Transverse colon (tissue), 4 donors: ENCODE data around the gene OVOL1. TPM values are rescaled to one million over a fixed set of nuclear protein-coding genes. Genes with fewer than 3 reads are reported as not detected.

Experiments used
- DNase-seq: peaks from one replicate; pipeline ENCODE4 v3.0.0-alpha.2; 2019
- H3K27ac ChIP-seq, 4 donors: fragments of 200-600 bp; sonication (generic); 2 replicates each; pipeline ENCODE4 v1.5.1; 2016 to 2018; ENCODE audit warnings: inconsistent platforms in 4 of 4
- H3K27me3 ChIP-seq: fragments of 200-600 bp; sonication (generic); 2 replicates; pipeline ENCODE4 v1.5.1; 2017; ENCODE audit warnings: inconsistent platforms
- H3K36me3 ChIP-seq, 4 donors: fragments of 200-600 bp; sonication (generic); 2 replicates each; pipeline ENCODE4 v1.5.1; 2017 to 2019; ENCODE audit warnings: inconsistent platforms in 4 of 4
- H3K4me1 ChIP-seq, 4 donors: fragments of 200-600 bp; sonication (generic); 2 replicates each; pipeline ENCODE4 v1.5.1; 2017 to 2020; ENCODE audit warnings: inconsistent platforms in 4 of 4
- H3K4me3 ChIP-seq, 4 donors: fragments of 200-600 bp; sonication (generic); 1 replicate in 1 of 4; 2 replicates in 3 of 4; pipeline versions ENCODE4 v1.5.1 to v1.6.1; 2017 to 2019; ENCODE audit warnings: inconsistent platforms in 4 of 4
- H3K9me3 ChIP-seq, 2 donors: fragments of 200-600 bp; sonication (generic); 2 replicates each; pipeline ENCODE4 v1.5.1; 2017 to 2019; ENCODE audit warnings: inconsistent platforms in 2 of 2
- CTCF ChIP-seq, 5 experiments: fragments of 200-600 bp in 3 of 5; fragments of 450-650 bp in 2 of 5; sonication (generic) in 3 of 5; IDR thresholded peaks; 1 replicate in 2 of 5; 2 replicates in 3 of 5; pipeline ENCODE4 v1.5.1; 2016 to 2017; ENCODE audit warnings: antibody characterized with exemption in 5 of 5, inconsistent platforms in 3 of 5, mild to moderate bottlenecking in 2 of 5, moderate library complexity in 1 of 5
- EP300 ChIP-seq: sonication (generic); formaldehyde crosslinking; IDR thresholded peaks from one replicate; pipeline ENCODE4 v1.6.1; 2017; ENCODE audit warnings: antibody characterized with exemption, low read depth
- POLR2A ChIP-seq: fragments of 450-650 bp; IDR thresholded peaks from one replicate; pipeline ENCODE4 v1.6.1; 2016; ENCODE audit warnings: antibody characterized with exemption, mild to moderate bottlenecking, moderate library complexity
- POLR2AphosphoS5 ChIP-seq, 3 donors: sonication (generic); formaldehyde crosslinking; IDR thresholded peaks; one replicate each; pipeline ENCODE4 v1.6.1; 2016; ENCODE audit warnings: antibody characterized with exemption in 3 of 3
- WGBS, 2 donors: methylation state at CpG; one replicate each; pipeline ENCODE4 v1.1.5; 2018; ENCODE audit warnings: low coverage in 1 of 2; 5-methylcytosine and 5-hydroxymethylcytosine counted together
- in situ Hi-C, 4 donors: fragments of 200-750 bp; cut with MboI; loops; one replicate each; pipeline versions ENCODE4 v1.15.0 to v1.15.1; 2017; ENCODE audit warnings: low sequenced_read_pairs in 3 of 4, low pct_ligation_motif_present in 1 of 4, low pct_unique_long_range_greater_than_20kb in 1 of 4
- intact Hi-C: fragments of 100-400 bp; cut with DNase I; formaldehyde crosslinking; loops from one replicate; pipeline ENCODE4 v1.15.1; 2023; ENCODE audit warnings: low total_unique reads
- total RNA-seq, 4 donors: library from RNA; depleted of rRNA; stranded (reverse); fragments of >200 nt; gene quantifications; one replicate each; pipeline ENCODE4 v1.1.0, GENCODE V29; 2016

Gene OVOL1
- total RNA-seq, 4 donors from 2014 or later: 19.9 to 44.8 (median 33.8) TPM

- no peak overlapping the region for H3K4me3 ChIP-seq
- in situ Hi-C loops: loop anchor here in 3 of 4 donors (25.0 kb wide), 1 partner anchor 103 kb away; the partner anchor contains the start of genes KAT5 (in 3 of the 3) and RNASEH2C (in 3 of the 3)
- no peak for DNase-seq
- WGBS, 2 donors: 90 to 96% methylated on average over 12 to 16 of the region's 16 CpGs
- H3K27ac ChIP-seq: no peak overlapping the region
- H3K36me3 ChIP-seq: no peaks in the 10 kb centered on the region
- TF ChIP-seq CTCF (IDR thresholded peaks at IDR 0.05) (no peak), EP300 (no peak)
- intact Hi-C loops: loop anchor here (5.0 kb wide), 2 partner anchors 33 to 103 kb away; partner anchors contain the start of genes AP5B1 and KAT5
- H3K4me1 ChIP-seq: peaks cover 0 to 22% (median 6%) of the 10 kb centered on the region in 4 donors
- H3K9me3 ChIP-seq: no peaks in the 10 kb centered on the region
- H3K27me3 ChIP-seq: no peaks in the 10 kb centered on the region
Observed at GRCh38 chr11:65814986-65815565, 28.2 kb downstream of the OVOL1 start.

GRCh38 chr11:65816696-65817095, 29.8 kb downstream of the OVOL1 start:
- no peak overlapping the region for H3K4me3 ChIP-seq
- WGBS, 2 donors: 94% methylated on average over 3 of the region's 3 CpGs; no CpG with 5 or more reads in 1 of the 2 donors

GRCh38 chr11:65817312-65817834, 30.5 kb downstream of the OVOL1 start:
- H3K27ac ChIP-seq: peak overlapping the region; percentile 82 to 86 (median 85)
- DNase-seq: no peak
- H3K27me3 ChIP-seq: no peaks in the 10 kb centered on the region
- intact Hi-C loops: loop anchor here (5.0 kb wide), 2 partner anchors 35 to 105 kb away; partner anchors contain the start of genes AP5B1 and KAT5
- peaks cover 0 to 45% (median 16%) of the 10 kb centered on the region in 4 donors for H3K4me1 ChIP-seq
- no peaks in the 10 kb centered on the region for H3K36me3 ChIP-seq
- in situ Hi-C loops: loop anchor here in 3 of 4 donors (25.0 kb wide), 1 partner anchor 105 kb away; the partner anchor contains the start of genes KAT5 (in 3 of the 3) and RNASEH2C (in 3 of the 3)
- no peaks in the 10 kb centered on the region for H3K9me3 ChIP-seq
- WGBS, 2 donors: 49 to 56% methylated on average over 5 of the region's 5 CpGs
- peak overlapping the region; percentile 4 to 65 (median 52) for H3K4me3 ChIP-seq
- TF ChIP-seq EP300: no peak
- no peak for TF ChIP-seq CTCF (IDR thresholded peaks at IDR 0.05)
- no peak for TF ChIP-seq POLR2A
- no peak for TF ChIP-seq POLR2AphosphoS5 (IDR thresholded peaks at IDR 0.05)

More at GRCh38 chr11:65816696-65817095, 29.8 kb downstream of the OVOL1 start:
- H3K27ac ChIP-seq: no peak overlapping the region
- no peaks in the 10 kb centered on the region for H3K27me3 ChIP-seq
- TF ChIP-seq POLR2A (no peak), CTCF (IDR thresholded peaks at IDR 0.05) (no peak), EP300 (no peak), POLR2AphosphoS5 (IDR thresholded peaks at IDR 0.05) (no peak)
- H3K4me1 ChIP-seq: peaks cover 0 to 38% (median 13%) of the 10 kb centered on the region in 4 donors
- no peaks in the 10 kb centered on the region for H3K36me3 ChIP-seq
- in situ Hi-C loops (loop anchor here in 3 of 4 donors (25.0 kb wide), 1 partner anchor 104 kb away; the partner anchor contains the start of genes KAT5 (in 3 of the 3) and RNASEH2C (in 3 of the 3)), intact Hi-C loops (loop anchor here (5.0 kb wide), 2 partner anchors 34 to 104 kb away; partner anchors contain the start of genes AP5B1 and KAT5)
- no peak for DNase-seq
- H3K9me3 ChIP-seq: no peaks in the 10 kb centered on the region
